IPS-11a (cell line): Measurements from ENCODE around the gene DARS1.
"Not testable (repeated sequence)": the region's sequence is repeated elsewhere in the genome, so short reads cannot be mapped to it uniquely, and the experiment has no call there.

Experiments
- H3K4me3 ChIP-seq: one replicate; pipeline ENCODE4 v1.5.1; 2013; ENCODE audit warnings: low read depth, low read length, control low read depth

Gene DARS1

DNA sequence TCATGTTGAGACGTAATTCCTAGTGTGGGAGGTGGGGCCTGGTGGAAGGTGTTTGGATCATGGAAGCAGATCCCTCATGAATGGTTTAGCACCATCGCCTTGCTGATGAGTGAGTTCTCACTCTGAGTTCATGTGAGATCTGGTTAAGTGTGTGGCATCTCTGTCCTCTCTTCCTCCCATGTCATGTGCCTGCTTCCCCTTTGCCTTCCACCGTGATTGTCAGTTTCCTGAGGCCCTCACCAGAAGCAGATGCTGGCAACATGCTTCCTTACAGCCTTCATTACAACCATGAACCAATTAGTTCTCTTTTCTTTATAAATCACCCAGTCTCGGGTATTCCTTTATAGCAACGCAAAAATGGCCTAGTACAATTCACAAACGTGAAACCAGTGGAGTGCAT, 94.6 kb downstream of the DARS1 start:
- no peak overlapping the region for H3K4me3 ChIP-seq

- no peak overlapping the region for H3K4me3 ChIP-seq
Measured at GRCh38 chr2:135890149-135890548, 95.3 kb downstream of the DARS1 start.

DNA sequence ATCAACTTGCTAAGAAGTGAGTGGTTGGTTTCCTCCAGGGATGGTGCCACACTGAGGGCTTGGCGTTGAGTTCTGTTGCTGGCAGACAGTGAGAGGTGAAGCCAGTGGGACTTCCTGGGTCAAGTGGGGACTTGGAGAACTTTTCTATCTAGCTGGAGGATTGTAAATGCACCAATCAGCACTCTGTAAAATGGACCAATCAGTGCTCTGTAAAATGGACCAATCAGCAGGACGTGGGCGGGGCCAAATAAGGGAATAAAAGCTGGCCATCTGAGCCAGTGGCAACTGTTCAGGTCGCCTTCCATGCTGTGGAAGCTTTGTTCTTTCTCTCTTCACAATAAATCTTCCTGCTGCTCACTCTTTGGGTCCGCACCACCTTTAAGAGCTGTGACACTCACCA, 96.8 kb downstream of the DARS1 start:
- H3K4me3 ChIP-seq = not testable (repeated sequence)

- H3K4me3 ChIP-seq = no peak overlapping the region
Measured at GRCh38 chr2:135885709-135886108, 99.7 kb downstream of the DARS1 start.

DNA sequence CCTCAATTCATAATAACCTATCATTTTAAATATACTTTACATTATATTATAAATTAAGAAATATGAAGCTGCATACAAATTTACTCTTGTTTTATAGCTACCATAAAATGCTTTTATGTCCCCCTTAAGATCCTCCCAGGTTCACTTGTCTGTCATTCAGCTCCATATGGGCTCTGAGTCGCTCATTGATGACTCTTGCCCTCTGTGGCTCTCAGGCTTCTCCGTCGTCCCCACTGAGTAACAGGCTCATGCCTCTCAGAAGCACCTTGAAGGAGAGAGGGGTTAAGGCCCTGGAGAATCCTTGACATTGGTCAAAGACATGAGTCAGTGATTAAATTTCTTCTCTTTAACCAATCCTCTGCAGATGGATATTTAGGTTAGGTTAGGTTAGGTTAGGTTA, 103.0 kb downstream of the DARS1 start:
- no peak overlapping the region for H3K4me3 ChIP-seq

DNA sequence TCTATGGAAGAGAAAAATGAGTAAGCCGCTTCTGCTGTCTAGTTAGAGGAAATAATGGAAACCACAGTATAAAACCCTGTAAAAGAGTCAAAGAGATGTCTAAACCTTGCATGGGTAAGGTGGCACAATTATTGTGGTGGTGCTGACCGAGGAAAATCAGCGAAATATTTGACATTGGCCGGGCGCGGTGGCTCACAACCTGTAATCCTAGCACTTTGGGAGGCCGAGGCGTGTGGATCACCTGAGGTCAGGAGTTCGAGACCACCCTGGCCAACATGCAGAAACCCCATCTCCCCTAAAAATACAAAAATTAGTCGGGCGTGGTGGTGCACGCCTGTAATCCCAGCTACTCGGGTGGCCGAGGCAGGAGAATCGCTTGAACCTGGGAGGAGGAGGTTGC, 108.7 kb downstream of the DARS1 start:
- peak overlapping the region; percentile 13 for H3K4me3 ChIP-seq

GRCh38 chr2:135876066-135876711, 109.2 kb downstream of the DARS1 start, which contains the start of gene MCM6:
TSS of gene MCM6 (minus strand) at chr2:135876443. CDS start at chr2:135876365, 78 bp downstream.
- H3K4me3 ChIP-seq = peak within 1 kb of the TSS; percentile 81

GRCh38 chr2:135875491-135876065, 109.8 kb downstream of the DARS1 start:
- peak overlapping the region; percentile 81 for H3K4me3 ChIP-seq

GRCh38 chr2:135874777-135875365, 110.6 kb downstream of the DARS1 start:
- H3K4me3 ChIP-seq = peak overlapping the region; percentile 81

- H3K4me3 ChIP-seq = no peak overlapping the region
Measured at GRCh38 chr2:135870571-135870970, 114.9 kb downstream of the DARS1 start.

DNA sequence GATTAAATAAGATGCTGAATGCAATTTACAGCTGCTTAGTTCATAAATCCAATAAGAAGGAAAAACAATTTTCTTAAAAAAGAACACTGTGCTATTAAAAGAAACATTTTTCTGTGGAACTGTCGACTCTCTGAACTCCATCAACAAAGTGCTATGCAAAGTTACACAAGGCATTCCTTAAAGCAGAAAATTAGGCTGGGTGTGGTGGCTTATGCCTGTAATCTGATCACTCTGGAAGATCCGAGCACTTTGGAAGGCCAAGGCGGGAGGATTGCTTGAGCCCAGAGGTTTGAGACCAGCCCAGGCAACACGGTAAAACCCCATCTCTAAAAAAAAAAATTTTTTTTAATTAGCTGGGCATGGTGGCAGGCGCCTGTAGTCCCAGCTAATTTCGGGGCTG, 122.2 kb downstream of the DARS1 start:
- no peak overlapping the region for H3K4me3 ChIP-seq

- no peak overlapping the region for H3K4me3 ChIP-seq
Measured at GRCh38 chr2:135862718-135863117, 122.7 kb downstream of the DARS1 start.
